Measurements from ENCODE around the gene CLCNKB.
"Not testable (repeated sequence)": the region's sequence is repeated elsewhere in the genome, so short reads cannot be mapped to it uniquely, and the experiment has no call there.

CLCNKB gene

GRCh38 chr1:16043521-16043920 is at the start of gene CLCNKB:
Gene CLCNKB (plus strand): TSS chr1:16043782. CDS start chr1:16044493, 711 bp downstream.
- DNase-seq (ENCODE audit: low spot score): no peak

- no peak for DNase-seq (ENCODE audit: low spot score)
Measured at GRCh38 chr1:15994081-15994480, 49.5 kb upstream of the CLCNKB start.

- peak; percentile 77 for DNase-seq (ENCODE audit: low spot score)
Measured at GRCh38 chr1:15994590-15995351, 48.8 kb upstream of the CLCNKB start.

GRCh38 chr1:15997076-15997585 is 46.5 kb upstream of the CLCNKB start:
- DNase-seq (ENCODE audit: low spot score): no peak

GRCh38 chr1:15997637-15998280 is 45.8 kb upstream of the CLCNKB start:
- DNase-seq (ENCODE audit: low spot score): no peak

- no peak for DNase-seq (ENCODE audit: low spot score)
Measured at GRCh38 chr1:15998929-15999328, 44.7 kb upstream of the CLCNKB start.

GRCh38 chr1:16001274-16001673 is 42.3 kb upstream of the CLCNKB start:
- DNase-seq (ENCODE audit: low spot score): not testable (repeated sequence)

- DNase-seq (ENCODE audit: low spot score): no peak
Measured at GRCh38 chr1:16005597-16005996, 38.0 kb upstream of the CLCNKB start.

GRCh38 chr1:16006010-16006409 is 37.6 kb upstream of the CLCNKB start:
- no peak for DNase-seq (ENCODE audit: low spot score)

- no peak for DNase-seq (ENCODE audit: low spot score)
Measured at GRCh38 chr1:16006552-16007485, 36.8 kb upstream of the CLCNKB start.

- no peak for DNase-seq (ENCODE audit: low spot score)
Measured at GRCh38 chr1:16007671-16008341, 35.8 kb upstream of the CLCNKB start.

GRCh38 chr1:16009030-16009460 is 34.5 kb upstream of the CLCNKB start:
- DNase-seq (ENCODE audit: low spot score): peak; percentile 83

GRCh38 chr1:16009678-16010077 is 33.9 kb upstream of the CLCNKB start:
- no peak for DNase-seq (ENCODE audit: low spot score)

- no peak for DNase-seq (ENCODE audit: low spot score)
Measured at GRCh38 chr1:16010837-16011236, 32.7 kb upstream of the CLCNKB start.

- no peak for DNase-seq (ENCODE audit: low spot score)
Measured at GRCh38 chr1:16011936-16012589, 31.5 kb upstream of the CLCNKB start.

- peak; percentile 77 for DNase-seq (ENCODE audit: low spot score)
Measured at GRCh38 chr1:16012590-16013219, 30.9 kb upstream of the CLCNKB start.

- DNase-seq (ENCODE audit: low spot score): peak; percentile 83
Measured at GRCh38 chr1:16013220-16013907, 30.2 kb upstream of the CLCNKB start.

- DNase-seq (ENCODE audit: low spot score): no peak
Measured at GRCh38 chr1:16013908-16014258, 29.7 kb upstream of the CLCNKB start.

GRCh38 chr1:16014509-16015482 is 28.8 kb upstream of the CLCNKB start:
- no peak for DNase-seq (ENCODE audit: low spot score)

All from AG08396 (cell line).